ENCODE data around the gene AAK1.

GRCh38 chr2:69553991-69554390, 89.5 kb downstream of the AAK1 start:
- TF ChIP-seq EP300 (IDR thresholded peaks at IDR 0.05; ENCODE audit: borderline replicate concordance) (no peak), MAX (IDR thresholded peaks at IDR 0.05) (no peak), CREB1 (IDR thresholded peaks at IDR 0.05; ENCODE audit: low read depth) (no peak), CEBPB (IDR thresholded peaks at IDR 0.05) (no peak), REST (IDR thresholded peaks at IDR 0.05; ENCODE audit: low read depth) (no peak), USF1 (IDR thresholded peaks at IDR 0.05) (no peak), RAD21 (IDR thresholded peaks at IDR 0.05; ENCODE audit: low read depth) (no peak), ZBTB7A (IDR thresholded peaks at IDR 0.05; ENCODE audit: low read depth) (no peak)

Data from Ishikawa (cell line).